ENCODE data around the gene ZGRF1. TPM values are rescaled to one million over a fixed set of nuclear protein-coding genes. Genes with fewer than 3 reads are reported as not detected.
"Not testable (repeated sequence)": the region's sequence is repeated elsewhere in the genome, so short reads cannot be mapped to it uniquely, and the experiment has no call there.

Gene ZGRF1
- total RNA-seq, 1 donor from 2014 or later: 13.0 TPM

DNA sequence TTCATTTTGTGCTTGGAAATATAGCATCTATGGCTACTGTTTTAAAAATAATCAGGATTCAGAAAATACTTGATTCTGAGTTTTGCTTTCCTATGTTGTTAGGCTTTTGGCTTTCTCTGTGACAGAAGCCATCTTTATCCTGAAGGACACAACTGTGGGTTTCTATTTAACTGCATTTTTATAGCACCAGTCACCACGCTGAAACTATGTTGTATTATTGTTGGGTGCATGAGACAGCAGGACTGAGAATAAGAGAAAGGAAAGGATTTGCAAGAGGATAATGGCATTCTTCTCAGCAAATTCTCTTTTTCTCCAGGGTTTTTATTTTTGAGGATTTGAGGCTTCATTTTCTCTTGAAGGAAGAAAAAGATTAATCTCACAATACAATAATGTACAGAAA lies 110.6 kb downstream of the ZGRF1 start:
- Histone ChIP-seq H3K9me3 (ENCODE audit: control insufficient read depth in 3 of 3, low read length in 3 of 3) (peaks cover 0 to 2% (median 0%) of the 10 kb centered on the region in 3 donors), H3K4me1 (ENCODE audit: control insufficient read depth in 3 of 3, insufficient read depth in 3 of 3, low read length in 3 of 3) (peaks cover 0 to 12% (median 4%) of the 10 kb centered on the region in 3 donors), H3K9ac (ENCODE audit: low read depth in 1 of 3, low read length in 3 of 3) (no peak overlapping the region), H3K36me3 (ENCODE audit: control insufficient read depth in 3 of 3, insufficient read depth in 3 of 3, low read length in 3 of 3) (no peaks in the 10 kb centered on the region), H3K27ac (ENCODE audit: low read depth, low read length) (no peak overlapping the region), H3K27me3 (ENCODE audit: control insufficient read depth in 3 of 3, insufficient read depth in 3 of 3, low read length in 3 of 3) (peaks cover 30 to 44% (median 39%) of the 10 kb centered on the region in 3 donors), H3K4me3 (ENCODE audit: low read length in 3 of 3) (no peak overlapping the region)

DNA sequence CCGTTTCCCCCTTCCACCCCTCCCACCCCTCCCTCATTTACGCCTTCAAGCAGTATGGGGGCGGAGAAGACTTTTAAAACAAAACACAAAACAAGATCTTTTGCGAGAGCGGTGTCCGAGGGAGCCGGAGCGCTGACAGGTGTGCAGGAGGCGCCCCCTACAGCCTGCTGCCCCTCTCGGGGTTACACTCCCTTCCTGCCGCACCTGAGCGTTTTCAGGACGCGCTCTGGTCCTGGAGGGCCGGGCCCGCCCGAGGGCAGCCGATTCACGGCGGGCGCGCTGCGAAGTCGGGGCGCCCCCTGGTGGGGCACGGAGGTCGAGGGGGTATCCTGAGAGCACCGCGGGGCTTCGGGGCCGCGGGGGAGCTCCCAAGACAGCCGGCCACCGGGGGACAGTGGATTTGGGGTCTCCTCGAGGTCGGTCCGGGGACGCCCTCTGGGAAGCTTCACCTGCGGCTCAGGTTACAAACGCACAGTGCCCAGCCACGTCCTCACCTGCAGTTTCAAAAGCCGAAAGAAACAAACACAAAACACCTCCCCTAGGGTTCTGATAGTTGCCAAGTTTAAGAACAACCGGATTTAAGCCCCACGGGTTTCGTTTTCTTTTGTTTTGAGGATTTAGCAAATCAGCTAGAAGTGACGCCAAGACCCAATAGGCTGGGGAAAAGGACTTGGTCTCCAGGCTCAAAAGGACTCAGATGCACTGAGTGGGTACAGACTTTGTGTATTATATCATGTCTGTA lies 112.8 kb downstream of the ZGRF1 start:
- Histone ChIP-seq H3K27me3 (ENCODE audit: control insufficient read depth in 3 of 3, insufficient read depth in 3 of 3, low read length in 3 of 3) (peaks cover 47 to 58% (median 55%) of the 10 kb centered on the region in 3 donors), H3K4me1 (ENCODE audit: control insufficient read depth in 3 of 3, insufficient read depth in 3 of 3, low read length in 3 of 3) (peaks cover 4 to 15% (median 9%) of the 10 kb centered on the region in 3 donors), H3K36me3 (ENCODE audit: control insufficient read depth in 3 of 3, insufficient read depth in 3 of 3, low read length in 3 of 3) (no peaks in the 10 kb centered on the region), H3K9ac (ENCODE audit: low read depth in 1 of 3, low read length in 3 of 3) (no peak overlapping the region), H3K4me3 (ENCODE audit: low read length in 3 of 3) (peak overlapping the region; percentile 18 to 56 (median 54)), H3K9me3 (ENCODE audit: control insufficient read depth in 3 of 3, low read length in 3 of 3) (peaks cover 0 to 2% (median 0%) of the 10 kb centered on the region in 3 donors), H3K27ac (ENCODE audit: low read depth, low read length) (no peak overlapping the region)

DNA sequence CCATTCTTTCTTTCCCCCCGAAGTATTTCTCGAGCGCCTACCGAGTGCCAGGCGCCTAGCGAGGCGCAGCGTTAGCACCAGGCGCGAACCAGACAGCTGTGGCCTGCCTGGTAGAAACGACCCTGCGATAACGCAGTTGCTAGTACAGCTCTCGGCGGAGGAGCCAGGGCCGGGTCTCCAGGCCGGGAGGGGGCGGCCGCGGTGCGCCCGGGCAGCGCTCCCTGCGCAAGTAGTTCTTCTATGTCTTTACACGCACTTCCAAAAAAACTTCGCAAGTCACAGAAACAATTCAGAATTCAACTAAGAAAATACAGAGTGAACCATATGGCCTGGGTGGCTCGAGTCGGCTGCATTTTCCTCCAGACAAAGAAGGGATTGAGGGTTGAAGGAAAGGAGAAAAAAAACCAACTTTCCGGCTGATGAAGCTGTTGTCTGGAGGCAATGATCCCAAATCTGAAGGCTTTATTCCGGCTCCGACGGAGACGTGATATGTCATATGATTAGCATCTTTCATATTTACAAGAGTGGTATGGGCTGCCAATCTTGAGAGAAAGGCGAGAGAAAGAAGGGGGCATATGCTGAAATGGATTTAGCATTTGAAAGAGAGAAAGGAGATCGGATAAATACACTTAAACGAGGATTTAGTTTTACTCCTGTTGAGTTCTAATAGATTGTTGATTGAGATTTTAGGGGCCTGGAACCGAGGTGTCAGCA lies 113.5 kb downstream of the ZGRF1 start:
- peak overlapping the region; percentile 18 to 56 (median 54) for H3K4me3 ChIP-seq (ENCODE audit: low read length in 3 of 3)
- no peak overlapping the region for H3K9ac ChIP-seq (ENCODE audit: low read depth in 1 of 3, low read length in 3 of 3)
- peaks cover 0 to 2% (median 0%) of the 10 kb centered on the region in 3 donors for H3K9me3 ChIP-seq (ENCODE audit: control insufficient read depth in 3 of 3, low read length in 3 of 3)
- H3K27me3 ChIP-seq (ENCODE audit: control insufficient read depth in 3 of 3, insufficient read depth in 3 of 3, low read length in 3 of 3): peaks cover 52 to 66% (median 63%) of the 10 kb centered on the region in 3 donors
- H3K27ac ChIP-seq (ENCODE audit: low read depth, low read length): no peak overlapping the region
- H3K4me1 ChIP-seq (ENCODE audit: control insufficient read depth in 3 of 3, insufficient read depth in 3 of 3, low read length in 3 of 3): peaks cover 4 to 15% (median 9%) of the 10 kb centered on the region in 3 donors
- no peaks in the 10 kb centered on the region for H3K36me3 ChIP-seq (ENCODE audit: control insufficient read depth in 3 of 3, insufficient read depth in 3 of 3, low read length in 3 of 3)

DNA sequence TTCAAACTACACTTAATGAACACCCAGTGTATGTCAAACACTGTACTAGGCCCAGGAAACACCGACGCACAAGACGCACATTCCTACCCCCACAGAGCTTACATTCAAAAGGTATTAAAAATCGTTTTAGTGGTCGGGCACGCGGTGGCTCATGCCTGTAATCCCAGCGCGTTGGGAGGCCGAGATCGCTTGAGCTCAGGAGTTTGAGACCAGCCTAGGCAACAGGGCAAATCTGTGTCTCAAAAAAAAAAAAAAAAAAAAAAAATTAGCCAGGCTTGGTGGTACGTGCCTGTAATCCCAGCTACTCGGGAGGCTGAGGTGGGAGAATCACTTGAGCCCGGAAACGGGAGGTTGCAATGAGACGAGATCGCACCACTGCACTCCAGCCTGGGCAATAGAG lies 114.3 kb downstream of the ZGRF1 start:
- not testable (repeated sequence) for H3K27ac ChIP-seq (ENCODE audit: low read depth, low read length); H3K36me3 ChIP-seq (ENCODE audit: control insufficient read depth in 3 of 3, insufficient read depth in 3 of 3, low read length in 3 of 3); H3K9ac ChIP-seq (ENCODE audit: low read depth in 1 of 3, low read length in 3 of 3); H3K4me3 ChIP-seq (ENCODE audit: low read length in 3 of 3); H3K9me3 ChIP-seq (ENCODE audit: control insufficient read depth in 3 of 3, low read length in 3 of 3)
- H3K27me3 ChIP-seq (ENCODE audit: control insufficient read depth in 3 of 3, insufficient read depth in 3 of 3, low read length in 3 of 3): peaks cover 57 to 73% (median 70%) of the 10 kb centered on the region in 3 donors
- peaks cover 4 to 15% (median 9%) of the 10 kb centered on the region in 3 donors for H3K4me1 ChIP-seq (ENCODE audit: control insufficient read depth in 3 of 3, insufficient read depth in 3 of 3, low read length in 3 of 3)

DNA sequence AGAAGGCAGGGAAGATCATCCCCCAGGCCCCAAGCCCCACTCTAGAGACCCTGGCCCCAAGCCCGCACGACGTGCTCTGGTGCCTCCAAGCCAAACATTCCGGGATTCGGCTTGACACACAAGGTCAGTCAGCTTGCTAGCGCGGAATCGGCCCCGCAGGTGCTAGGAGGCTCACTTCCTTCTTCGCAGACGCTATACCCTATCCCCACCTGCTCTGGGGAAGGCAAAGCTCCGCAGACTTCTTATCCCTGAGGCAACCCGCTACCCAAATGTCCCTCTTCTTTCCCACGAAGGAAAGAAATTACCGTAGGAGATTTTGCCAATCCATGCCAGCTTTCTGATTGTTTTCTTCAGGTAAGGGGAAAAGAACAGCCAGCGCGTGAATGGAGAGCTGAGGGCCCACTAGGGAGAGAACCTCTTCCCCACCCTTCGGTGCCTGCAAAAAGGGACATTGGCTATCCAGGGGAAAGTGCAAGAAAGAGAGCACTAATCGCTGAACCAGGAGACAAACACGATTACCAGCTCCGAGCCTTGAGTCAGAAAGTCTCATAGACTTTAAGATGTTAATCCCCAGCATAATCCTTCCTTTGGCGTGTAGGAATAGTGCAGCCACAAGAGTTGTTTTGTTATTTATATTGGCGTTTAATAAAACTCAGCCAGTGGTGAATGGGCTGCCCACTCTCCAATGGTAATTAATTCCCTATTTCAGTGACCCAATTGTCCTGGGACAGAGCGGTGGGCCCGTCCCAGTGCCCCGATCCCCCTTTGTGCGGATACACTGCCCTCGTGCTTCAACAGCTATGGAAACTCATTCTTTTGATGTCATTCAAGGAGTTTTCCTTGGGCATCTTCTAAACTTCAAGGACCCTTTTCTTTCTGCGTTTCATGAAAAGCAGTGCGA lies 115.3 kb downstream of the ZGRF1 start:
- Histone ChIP-seq H3K4me3 (ENCODE audit: low read length in 3 of 3) (peak overlapping the region in 1 of 3 donors; percentile 22), H3K27ac (ENCODE audit: low read depth, low read length) (no peak overlapping the region), H3K36me3 (ENCODE audit: control insufficient read depth in 3 of 3, insufficient read depth in 3 of 3, low read length in 3 of 3) (no peaks in the 10 kb centered on the region), H3K27me3 (ENCODE audit: control insufficient read depth in 3 of 3, insufficient read depth in 3 of 3, low read length in 3 of 3) (peaks cover 68 to 82% (median 81%) of the 10 kb centered on the region in 3 donors), H3K9ac (ENCODE audit: low read depth in 1 of 3, low read length in 3 of 3) (no peak overlapping the region), H3K9me3 (ENCODE audit: control insufficient read depth in 3 of 3, low read length in 3 of 3) (peaks cover 0 to 2% (median 0%) of the 10 kb centered on the region in 3 donors), H3K4me1 (ENCODE audit: control insufficient read depth in 3 of 3, insufficient read depth in 3 of 3, low read length in 3 of 3) (peaks cover 14 to 25% (median 19%) of the 10 kb centered on the region in 3 donors)

DNA sequence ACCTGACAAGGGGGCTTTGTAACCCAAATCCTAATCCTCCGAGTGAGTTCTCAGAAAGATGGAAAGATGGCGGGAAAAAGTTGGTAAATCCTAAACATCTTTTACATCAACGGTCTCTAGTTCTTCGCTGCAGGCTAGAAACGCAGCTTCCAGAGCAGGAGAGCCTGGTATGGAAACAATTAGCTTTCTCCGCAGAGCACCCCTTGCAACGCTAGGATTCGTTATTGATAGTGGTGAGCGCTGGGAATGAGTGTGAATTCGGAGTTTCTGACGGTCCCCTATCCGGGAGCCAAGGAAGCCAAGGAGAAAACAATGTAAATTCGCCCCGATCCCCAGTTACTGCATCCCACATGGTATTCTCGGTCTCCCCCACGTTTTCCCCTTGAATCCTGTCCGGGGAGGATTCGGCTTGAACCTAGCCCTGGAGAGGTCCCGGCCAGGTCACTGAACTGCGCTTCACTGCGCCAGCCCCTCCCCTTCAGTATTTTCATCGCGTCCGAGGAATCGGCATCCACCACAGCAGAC lies 116.0 kb downstream of the ZGRF1 start:
- H3K27ac ChIP-seq (ENCODE audit: low read depth, low read length): no peak overlapping the region
- H3K4me1 ChIP-seq (ENCODE audit: control insufficient read depth in 3 of 3, insufficient read depth in 3 of 3, low read length in 3 of 3): peaks cover 17 to 25% (median 21%) of the 10 kb centered on the region in 3 donors
- H3K9me3 ChIP-seq (ENCODE audit: control insufficient read depth in 3 of 3, low read length in 3 of 3): peaks cover 0 to 2% (median 0%) of the 10 kb centered on the region in 3 donors
- peaks cover 72 to 88% (median 82%) of the 10 kb centered on the region in 3 donors for H3K27me3 ChIP-seq (ENCODE audit: control insufficient read depth in 3 of 3, insufficient read depth in 3 of 3, low read length in 3 of 3)
- H3K4me3 ChIP-seq (ENCODE audit: low read length in 3 of 3): peak overlapping the region in 1 of 3 donors; percentile 22
- no peaks in the 10 kb centered on the region for H3K36me3 ChIP-seq (ENCODE audit: control insufficient read depth in 3 of 3, insufficient read depth in 3 of 3, low read length in 3 of 3)
- H3K9ac ChIP-seq (ENCODE audit: low read depth in 1 of 3, low read length in 3 of 3): no peak overlapping the region

DNA sequence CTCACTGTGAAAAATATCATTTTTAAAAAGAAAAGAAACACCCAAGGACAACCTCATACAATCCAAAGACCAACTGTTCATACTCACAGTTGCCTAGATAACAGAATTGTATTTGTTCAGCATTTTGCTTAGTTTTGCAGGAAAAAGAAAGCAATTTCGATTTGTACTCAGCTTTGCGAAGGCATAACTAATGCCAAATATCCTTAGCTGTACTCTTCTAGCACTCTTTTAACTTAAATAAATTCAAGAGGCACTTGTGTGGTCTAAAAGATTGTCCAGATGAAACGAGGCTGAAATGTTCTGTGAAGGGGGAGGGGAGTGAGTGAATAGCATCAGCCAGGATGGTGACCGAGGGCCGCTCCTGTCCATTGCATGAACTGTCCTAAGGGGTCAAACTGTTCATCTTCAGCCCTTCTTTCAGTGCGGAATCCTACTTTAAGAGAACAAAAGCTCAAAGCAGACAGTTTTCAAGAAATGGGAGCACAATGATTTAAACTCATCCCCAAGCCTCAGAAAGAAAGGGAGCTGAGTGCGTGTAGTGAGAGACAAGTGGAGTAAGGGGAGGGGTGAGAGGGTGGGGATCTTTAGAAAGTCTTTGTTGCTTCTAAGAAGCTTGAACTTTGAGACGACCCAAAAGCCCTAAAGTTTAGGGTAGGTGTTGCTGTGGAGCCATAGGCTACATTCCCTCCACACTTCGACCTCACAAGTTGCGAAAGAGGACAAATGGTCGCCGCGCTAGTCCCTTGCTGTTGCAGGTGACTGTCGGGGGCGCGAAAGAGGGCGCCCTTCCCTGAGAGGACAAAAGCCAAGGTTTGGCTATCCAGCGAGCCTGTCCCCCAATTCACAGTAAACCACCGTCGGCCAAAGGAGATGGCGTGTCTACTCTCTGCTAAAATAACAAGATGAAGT lies 116.8 kb downstream of the ZGRF1 start:
- Histone ChIP-seq H3K9me3 (ENCODE audit: control insufficient read depth in 3 of 3, low read length in 3 of 3) (peaks cover 0 to 2% (median 0%) of the 10 kb centered on the region in 3 donors), H3K9ac (ENCODE audit: low read depth in 1 of 3, low read length in 3 of 3) (no peak overlapping the region), H3K36me3 (ENCODE audit: control insufficient read depth in 3 of 3, insufficient read depth in 3 of 3, low read length in 3 of 3) (no peaks in the 10 kb centered on the region), H3K27ac (ENCODE audit: low read depth, low read length) (no peak overlapping the region), H3K4me3 (ENCODE audit: low read length in 3 of 3) (no peak overlapping the region), H3K4me1 (ENCODE audit: control insufficient read depth in 3 of 3, insufficient read depth in 3 of 3, low read length in 3 of 3) (peaks cover 25 to 26% (median 25%) of the 10 kb centered on the region in 3 donors), H3K27me3 (ENCODE audit: control insufficient read depth in 3 of 3, insufficient read depth in 3 of 3, low read length in 3 of 3) (peaks cover 79 to 91% (median 88%) of the 10 kb centered on the region in 3 donors)

DNA sequence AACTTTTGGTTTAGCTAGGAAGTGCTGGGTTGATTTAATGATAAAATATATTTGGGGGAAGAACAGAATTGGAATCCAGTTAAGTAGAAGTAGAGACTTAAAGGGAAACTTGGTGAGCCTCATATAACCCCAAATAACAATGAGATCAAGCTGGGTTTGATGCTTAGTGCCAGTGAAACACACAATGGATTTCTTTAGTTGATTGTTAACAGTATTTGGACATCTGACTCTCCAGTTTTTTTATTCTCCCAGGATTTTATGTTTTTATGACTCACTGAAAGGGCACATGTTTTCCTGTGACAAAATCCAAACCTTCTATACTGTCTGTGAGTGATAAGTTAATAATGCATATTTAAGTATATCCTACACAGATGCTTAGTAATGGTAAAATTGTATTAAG lies 118.0 kb downstream of the ZGRF1 start:
- peaks cover 0 to 2% (median 0%) of the 10 kb centered on the region in 3 donors for H3K9me3 ChIP-seq (ENCODE audit: control insufficient read depth in 3 of 3, low read length in 3 of 3)
- H3K4me1 ChIP-seq (ENCODE audit: control insufficient read depth in 3 of 3, insufficient read depth in 3 of 3, low read length in 3 of 3): peaks cover 29 to 34% (median 32%) of the 10 kb centered on the region in 3 donors
- H3K36me3 ChIP-seq (ENCODE audit: control insufficient read depth in 3 of 3, insufficient read depth in 3 of 3, low read length in 3 of 3): no peaks in the 10 kb centered on the region
- no peak overlapping the region for H3K9ac ChIP-seq (ENCODE audit: low read depth in 1 of 3, low read length in 3 of 3)
- peaks cover 86 to 95% (median 91%) of the 10 kb centered on the region in 3 donors for H3K27me3 ChIP-seq (ENCODE audit: control insufficient read depth in 3 of 3, insufficient read depth in 3 of 3, low read length in 3 of 3)
- no peak overlapping the region for H3K27ac ChIP-seq (ENCODE audit: low read depth, low read length)
- H3K4me3 ChIP-seq (ENCODE audit: low read length in 3 of 3): no peak overlapping the region

All from skeletal muscle tissue (tissue), 4 donors.